ENCODE results near the gene WT1.
"Not testable (repeated sequence)": the region's sequence is repeated elsewhere in the genome, so short reads cannot be mapped to it uniquely, and the experiment has no call there.

WT1 gene

GRCh38 chr11:32375826-32376225 is 59.5 kb downstream of the WT1 start:
- DNase-seq (ENCODE audit: insufficient read length, low spot score): no peak
- no peak for FAIRE-seq
- TF ChIP-seq CTCF (IDR thresholded peaks at IDR 0.05; ENCODE audit: insufficient read depth, missing control alignments): no peak

DNA sequence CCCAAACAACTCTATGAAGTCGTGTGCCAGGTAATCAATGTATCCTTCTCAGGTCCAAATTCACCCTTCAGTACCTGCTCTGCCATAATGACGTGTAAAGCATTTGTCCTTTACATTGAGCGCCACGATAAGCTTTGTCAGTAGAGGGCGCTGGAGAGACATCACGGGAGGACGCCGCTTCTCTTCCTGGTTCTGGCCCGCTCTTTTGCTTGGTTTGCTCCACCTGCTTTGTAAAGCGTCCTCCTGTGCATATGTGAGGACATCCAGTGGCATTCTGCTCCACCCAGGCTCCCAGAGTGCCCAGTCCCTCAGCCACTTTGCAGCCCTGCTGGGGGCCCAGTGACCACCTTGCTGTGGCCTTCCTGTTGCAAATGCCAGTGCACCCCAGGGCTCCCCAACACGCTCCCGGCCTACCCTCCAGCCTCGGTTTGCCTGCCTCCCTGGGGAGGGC is 61.1 kb downstream of the WT1 start:
- peak; percentile 81 for TF ChIP-seq CTCF (IDR thresholded peaks at IDR 0.05; ENCODE audit: insufficient read depth, missing control alignments)
- FAIRE-seq (no peak), DNase-seq (ENCODE audit: insufficient read length, low spot score) (no peak)

GRCh38 chr11:32369987-32370386 is 65.4 kb downstream of the WT1 start:
- FAIRE-seq; DNase-seq (ENCODE audit: insufficient read length, low spot score): not testable (repeated sequence)

GRCh38 chr11:32366666-32367065 is 68.7 kb downstream of the WT1 start:
- FAIRE-seq: no peak
- no peak for DNase-seq (ENCODE audit: insufficient read length, low spot score)
- no peak for TF ChIP-seq CTCF (IDR thresholded peaks at IDR 0.05; ENCODE audit: insufficient read depth, missing control alignments)

- no peak for DNase-seq (ENCODE audit: insufficient read length, low spot score)
- TF ChIP-seq CTCF (IDR thresholded peaks at IDR 0.05; ENCODE audit: insufficient read depth, missing control alignments): no peak
- no peak for FAIRE-seq
Observed at GRCh38 chr11:32365192-32365591, 70.1 kb downstream of the WT1 start.

GRCh38 chr11:32358729-32359128 is 76.6 kb downstream of the WT1 start:
- no peak for TF ChIP-seq CTCF (IDR thresholded peaks at IDR 0.05; ENCODE audit: insufficient read depth, missing control alignments)
- no peak for FAIRE-seq
- DNase-seq (ENCODE audit: insufficient read length, low spot score): peak; percentile 32

DNA sequence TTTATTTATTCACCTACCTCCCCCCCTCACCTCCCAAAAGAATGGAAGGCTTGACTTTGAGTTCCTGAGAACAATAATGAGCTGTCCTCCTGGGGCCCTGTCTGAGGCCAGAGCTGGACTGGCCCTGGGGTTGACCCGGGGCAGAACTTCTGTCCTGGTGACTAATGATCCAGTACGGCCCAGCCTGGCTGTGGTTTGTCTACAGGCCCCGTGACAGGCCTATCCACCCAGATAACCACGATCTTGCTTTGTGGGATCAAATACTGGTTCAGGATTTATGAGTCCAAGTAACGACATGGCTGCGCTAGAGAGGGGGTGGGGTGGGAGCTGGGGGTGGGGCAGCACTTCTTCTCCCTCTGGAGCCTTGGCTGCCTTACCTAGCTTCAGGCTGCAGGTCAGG is 81.5 kb downstream of the WT1 start:
- no peak for TF ChIP-seq CTCF (IDR thresholded peaks at IDR 0.05; ENCODE audit: insufficient read depth, missing control alignments)
- FAIRE-seq: no peak
- DNase-seq (ENCODE audit: insufficient read length, low spot score): no peak

- DNase-seq (ENCODE audit: insufficient read length, low spot score) (no peak), FAIRE-seq (no peak)
- no peak for TF ChIP-seq CTCF (IDR thresholded peaks at IDR 0.05; ENCODE audit: insufficient read depth, missing control alignments)
Observed at GRCh38 chr11:32348502-32348901, 86.8 kb downstream of the WT1 start.
